ENCODE data around the gene KXD1.

Gene KXD1

DNA sequence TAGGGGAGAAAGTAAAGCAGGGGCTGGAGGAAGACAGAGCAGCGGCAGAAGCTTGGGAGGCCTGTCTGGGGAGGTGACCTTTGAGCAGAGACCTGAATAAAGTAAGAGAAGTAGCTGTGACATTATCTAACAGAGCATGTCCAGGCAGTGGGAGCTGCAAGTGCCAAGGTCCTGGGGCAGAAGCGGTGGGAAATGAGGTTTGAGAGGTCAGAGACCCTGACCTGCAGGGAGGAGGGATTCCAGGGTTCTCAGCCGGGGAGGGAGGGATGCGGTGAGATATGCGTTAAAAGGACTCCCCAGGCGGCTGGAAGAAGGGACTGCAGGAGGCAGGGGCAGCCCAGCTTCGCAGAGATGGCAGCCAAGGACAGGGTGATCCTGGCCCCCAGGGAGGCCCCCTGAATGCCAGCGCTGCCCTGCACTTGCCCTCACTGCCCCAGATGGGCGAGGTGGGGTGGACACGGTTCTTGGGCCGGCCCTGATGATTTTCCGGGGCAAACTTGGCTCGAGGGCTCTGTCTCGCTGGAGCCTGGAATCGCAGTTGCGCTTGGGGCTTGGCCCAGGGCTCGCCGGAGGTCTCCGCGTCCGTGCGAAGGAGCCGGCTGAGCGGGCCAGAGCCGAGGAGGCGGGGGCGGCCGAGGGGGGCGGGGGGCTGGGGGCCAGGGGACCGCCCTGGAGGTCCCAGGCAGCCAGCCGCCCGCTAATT lies 45.7 kb downstream of the KXD1 start:
- TF ChIP-seq, protein P1, sequence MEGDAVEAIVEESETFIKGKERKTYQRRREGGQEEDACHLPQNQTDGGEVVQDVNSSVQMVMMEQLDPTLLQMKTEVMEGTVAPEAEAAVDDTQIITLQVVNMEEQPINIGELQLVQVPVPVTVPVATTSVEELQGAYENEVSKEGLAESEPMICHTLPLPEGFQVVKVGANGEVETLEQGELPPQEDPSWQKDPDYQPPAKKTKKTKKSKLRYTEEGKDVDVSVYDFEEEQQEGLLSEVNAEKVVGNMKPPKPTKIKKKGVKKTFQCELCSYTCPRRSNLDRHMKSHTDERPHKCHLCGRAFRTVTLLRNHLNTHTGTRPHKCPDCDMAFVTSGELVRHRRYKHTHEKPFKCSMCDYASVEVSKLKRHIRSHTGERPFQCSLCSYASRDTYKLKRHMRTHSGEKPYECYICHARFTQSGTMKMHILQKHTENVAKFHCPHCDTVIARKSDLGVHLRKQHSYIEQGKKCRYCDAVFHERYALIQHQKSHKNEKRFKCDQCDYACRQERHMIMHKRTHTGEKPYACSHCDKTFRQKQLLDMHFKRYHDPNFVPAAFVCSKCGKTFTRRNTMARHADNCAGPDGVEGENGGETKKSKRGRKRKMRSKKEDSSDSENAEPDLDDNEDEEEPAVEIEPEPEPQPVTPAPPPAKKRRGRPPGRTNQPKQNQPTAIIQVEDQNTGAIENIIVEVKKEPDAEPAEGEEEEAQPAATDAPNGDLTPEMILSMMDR (IDR thresholded peaks at IDR 0.05; ENCODE audit: control insufficient read depth, extremely low read depth, insufficient read depth) = no peak
- DNase-seq (ENCODE audit: low read depth) = no peak
- H3K4me3 ChIP-seq (ENCODE audit: low read depth, low read length) = no peak overlapping the region

DNA sequence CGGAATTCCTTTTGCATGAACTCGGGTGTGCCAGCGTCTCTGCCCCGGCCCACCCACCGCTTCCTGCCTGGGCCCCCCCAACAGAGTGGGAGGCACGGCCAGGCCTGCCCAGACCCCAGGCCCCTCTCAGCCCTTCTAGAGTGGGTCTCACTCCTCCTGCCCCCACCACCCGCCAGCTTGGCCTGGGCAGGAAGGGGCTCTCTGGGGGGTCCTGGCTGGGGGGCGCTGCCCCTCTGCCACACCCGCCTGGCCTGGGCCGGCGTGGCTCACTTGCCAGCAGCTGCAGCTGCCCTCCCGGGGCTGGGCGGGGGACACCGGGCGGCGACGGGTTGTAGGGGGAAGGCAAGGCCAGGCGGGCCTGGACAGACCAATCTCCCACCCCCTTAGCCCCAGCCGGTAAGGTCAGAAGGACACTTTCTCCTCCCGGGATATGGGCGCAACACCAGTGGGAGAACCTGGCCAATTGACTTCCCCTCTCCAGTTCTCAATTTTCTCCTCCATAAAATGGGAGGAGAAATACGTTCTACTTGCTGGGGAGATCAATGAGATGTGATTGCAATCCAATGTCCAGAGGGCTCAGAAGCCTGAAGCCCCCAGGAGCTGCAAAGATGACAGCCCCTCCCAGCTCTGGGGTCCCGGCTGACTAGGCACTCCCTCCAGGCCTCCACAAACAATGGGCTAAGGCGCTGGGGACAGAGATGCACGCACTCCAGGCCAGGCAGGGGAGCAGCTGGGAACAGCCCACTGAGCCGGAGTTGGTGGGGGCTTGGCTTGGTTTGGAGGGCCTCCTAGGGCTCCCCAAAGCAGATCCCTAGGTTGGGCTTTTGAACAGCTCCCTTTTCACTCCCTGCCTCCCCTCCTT lies 46.5 kb downstream of the KXD1 start:
- H3K4me3 ChIP-seq (ENCODE audit: low read depth, low read length) = no peak overlapping the region
- TF ChIP-seq, protein P1 (IDR thresholded peaks at IDR 0.05; ENCODE audit: control insufficient read depth, extremely low read depth, insufficient read depth) = no peak
- DNase-seq (ENCODE audit: low read depth) = no peak

DNA sequence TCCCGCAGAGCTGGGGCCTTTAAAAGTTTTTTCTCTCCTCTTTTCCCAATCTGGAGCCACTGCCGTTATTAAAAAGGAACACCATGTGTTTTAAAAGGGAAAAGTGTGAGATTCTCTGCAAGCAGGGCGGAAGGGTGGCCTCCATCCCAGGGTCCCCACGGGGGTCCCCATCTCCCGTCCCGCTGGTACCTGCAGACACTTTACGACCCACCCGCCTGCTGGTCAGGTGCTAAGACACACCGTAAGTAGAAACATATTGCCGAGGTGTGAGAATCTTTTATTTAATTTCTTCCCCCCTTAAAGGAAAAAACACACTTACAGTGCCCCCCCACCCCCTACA lies 47.1 kb downstream of the KXD1 start:
- H3K4me3 ChIP-seq (ENCODE audit: low read depth, low read length) = no peak overlapping the region
- TF ChIP-seq, protein P1 (IDR thresholded peaks at IDR 0.05; ENCODE audit: control insufficient read depth, extremely low read depth, insufficient read depth) = no peak
- no peak for DNase-seq (ENCODE audit: low read depth)

DNA sequence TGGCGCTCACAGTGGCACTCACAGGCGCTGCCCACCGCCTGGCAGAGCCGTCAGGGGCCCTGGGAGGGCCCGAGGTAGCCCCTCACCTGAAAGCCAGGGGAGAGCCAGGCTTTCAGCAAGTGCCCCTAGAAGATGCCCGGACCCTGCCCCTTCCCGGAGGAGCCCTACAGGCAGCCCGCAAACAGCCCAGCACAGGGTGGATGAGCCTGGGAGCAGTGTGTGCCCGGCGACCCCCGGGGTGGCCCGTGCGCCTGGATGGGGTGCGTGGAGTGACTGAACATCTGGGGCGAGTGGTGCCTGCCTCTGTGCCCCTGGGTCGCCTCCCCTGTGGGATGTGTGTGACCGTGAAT lies 47.5 kb downstream of the KXD1 start:
- DNase-seq (ENCODE audit: low read depth) = no peak
- TF ChIP-seq, protein P1 (IDR thresholded peaks at IDR 0.05; ENCODE audit: control insufficient read depth, extremely low read depth, insufficient read depth) = no peak
- H3K4me3 ChIP-seq (ENCODE audit: low read depth, low read length) = no peak overlapping the region

DNA sequence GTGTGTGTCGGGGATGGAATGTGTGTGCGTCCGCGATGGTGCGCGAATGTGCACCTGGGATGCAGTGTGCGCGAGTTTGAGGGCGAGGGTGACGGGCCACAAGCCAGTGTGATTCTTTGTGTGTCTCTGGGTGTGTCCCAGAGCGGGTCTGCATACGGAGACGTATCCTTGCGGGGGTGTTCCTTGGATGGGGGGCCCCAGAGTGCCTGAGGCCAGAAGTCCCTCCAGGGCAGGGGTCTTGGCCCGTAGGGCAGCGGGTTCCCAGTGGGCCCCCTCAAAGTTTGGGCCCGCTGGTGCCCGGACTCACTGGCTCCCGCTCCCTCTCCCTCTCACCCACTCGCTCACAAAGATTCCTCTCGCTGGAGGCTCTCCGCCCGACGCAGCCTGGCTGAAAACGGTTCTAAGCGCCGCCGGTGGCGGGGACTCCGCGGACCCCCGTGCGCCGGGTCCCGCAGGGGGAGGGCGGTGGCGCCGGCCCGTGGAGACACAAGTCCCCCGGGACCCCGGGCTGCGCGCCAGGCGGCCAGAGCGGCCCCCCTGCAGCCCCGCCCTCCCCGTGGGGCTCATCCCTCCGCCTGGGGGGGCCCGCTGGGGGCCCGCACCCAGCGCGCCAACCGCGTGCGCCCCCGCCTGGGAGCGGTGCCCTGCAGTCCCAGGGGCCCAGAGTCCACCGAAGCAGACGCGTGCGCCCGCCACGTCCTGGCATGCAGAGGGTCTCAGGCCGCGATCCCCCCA lies 48.0 kb downstream of the KXD1 start:
- TF ChIP-seq, protein P1 (IDR thresholded peaks at IDR 0.05; ENCODE audit: control insufficient read depth, extremely low read depth, insufficient read depth) = no peak
- DNase-seq (ENCODE audit: low read depth) = no peak
- H3K4me3 ChIP-seq (ENCODE audit: low read depth, low read length) = no peak overlapping the region

DNA sequence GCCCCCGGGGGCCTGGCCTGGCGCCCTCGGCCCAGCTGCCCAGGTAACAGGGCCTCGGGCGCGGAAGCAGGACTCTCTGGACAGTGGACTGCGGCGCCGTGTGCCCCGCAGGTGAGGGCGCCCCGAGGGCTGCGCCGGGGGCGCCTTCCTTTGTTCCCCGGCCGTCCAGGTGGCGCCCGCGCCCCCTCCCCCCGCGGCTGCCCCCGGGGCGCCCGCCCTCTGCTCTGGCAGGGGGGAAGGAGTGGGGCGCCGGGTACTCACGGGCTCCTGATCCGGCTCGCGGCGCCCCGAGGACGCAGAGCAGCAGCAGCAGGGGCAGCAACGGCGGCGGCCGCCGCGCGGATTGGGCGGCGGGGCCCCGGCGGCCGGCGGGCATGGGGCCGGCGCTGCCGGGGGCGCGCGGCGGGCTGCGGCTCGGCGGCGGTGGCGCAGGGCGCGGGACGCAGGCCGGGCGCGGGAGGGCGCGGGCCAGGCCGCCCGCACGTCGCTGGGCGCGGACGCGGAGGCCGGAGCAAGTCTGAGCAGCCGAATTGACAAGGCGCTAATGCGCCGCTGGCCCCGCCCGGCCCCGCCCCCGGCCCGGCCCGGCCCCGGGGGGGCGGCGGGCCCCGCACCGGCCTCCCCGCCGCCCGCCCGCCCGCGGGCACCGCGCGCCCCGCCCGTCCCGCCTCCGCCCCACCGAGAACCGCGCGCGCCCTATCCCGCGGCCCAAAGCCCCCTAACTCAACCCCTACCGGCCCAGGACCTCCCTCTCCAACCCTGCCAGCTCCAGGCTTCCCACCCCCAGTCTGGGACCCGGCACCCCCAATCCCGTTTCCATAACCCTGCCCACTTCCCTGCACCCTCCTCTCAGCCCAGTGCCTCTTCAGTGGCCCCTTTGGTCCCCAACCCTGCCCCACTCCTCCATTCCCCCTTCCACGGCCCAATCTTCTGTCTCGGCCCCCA lies 48.9 kb downstream of the KXD1 start, which contains the start of gene CRLF1:
Gene CRLF1 (minus strand): TSS at position 519 of the 945 bp plus-strand sequence. CDS start 143 bp downstream, at position 376.
- DNase-seq (ENCODE audit: low read depth) = no peak
- no peak within 1 kb of the TSS for H3K4me3 ChIP-seq (ENCODE audit: low read depth, low read length)
- TF ChIP-seq, protein P1 (IDR thresholded peaks at IDR 0.05; ENCODE audit: control insufficient read depth, extremely low read depth, insufficient read depth) = no peak

Data from LNCaP clone FGC (cell line).